HG03139 (cell line): ENCODE results near the gene EOMES.

Experiments used
- ATAC-seq: cut with Tn5 transposase; IDR thresholded peaks from one replicate; pipeline ENCODE4 v1.9.1; 2021; ENCODE audit not compliant: unreplicated experiment

EOMES gene

GRCh38 chr3:27681249-27681748, 40.8 kb downstream of the EOMES start:
- peak; percentile 50 for ATAC-seq

GRCh38 chr3:27680517-27681246, 41.4 kb downstream of the EOMES start:
- ATAC-seq: peak; percentile 9

- ATAC-seq: no peak
These were observed 42.4 kb downstream of the EOMES start for GRCh38 chr3:27679691-27680090.

GRCh38 chr3:27678234-27678633, 43.9 kb downstream of the EOMES start:
- ATAC-seq: no peak

- ATAC-seq: no peak
These were observed 44.6 kb downstream of the EOMES start for GRCh38 chr3:27677565-27677964.

- no peak for ATAC-seq
These were observed 46.8 kb downstream of the EOMES start for GRCh38 chr3:27675287-27675686.

GRCh38 chr3:27673701-27674100, 48.4 kb downstream of the EOMES start:
- ATAC-seq: no peak

- ATAC-seq: no peak
These were observed 51.0 kb downstream of the EOMES start for GRCh38 chr3:27671101-27671500.

GRCh38 chr3:27670619-27671018, 51.5 kb downstream of the EOMES start:
- ATAC-seq: no peak

- no peak for ATAC-seq
These were observed 52.5 kb downstream of the EOMES start for GRCh38 chr3:27669591-27669990.

- ATAC-seq: no peak
These were observed 54.4 kb downstream of the EOMES start for GRCh38 chr3:27667751-27668150.

GRCh38 chr3:27666708-27667107, 55.4 kb downstream of the EOMES start:
- peak; percentile 44 for ATAC-seq

GRCh38 chr3:27666272-27666671, 55.9 kb downstream of the EOMES start:
- peak; percentile 63 for ATAC-seq
